Colonic mucosa (tissue), 4 donors: ENCODE results near the gene DDR1. TPM values are rescaled to one million over a fixed set of nuclear protein-coding genes. Genes with fewer than 3 reads are reported as not detected.

Experiments
- DNase-seq: peaks from one replicate; pipeline ENCODE4 v3.0.0-alpha.2; 2020
- H3K27ac ChIP-seq: fragments of 200-600 bp; one replicate; pipeline ENCODE4 v1.8.0; 2021
- H3K27me3 ChIP-seq: fragments of 200-600 bp; one replicate; pipeline ENCODE4 v1.8.0; 2021
- H3K36me3 ChIP-seq: fragments of 200-600 bp; one replicate; pipeline ENCODE4 v1.8.0; 2021
- H3K4me1 ChIP-seq: fragments of 200-600 bp; one replicate; pipeline ENCODE4 v1.8.0; 2021; ENCODE audit warnings: mild to moderate bottlenecking
- H3K4me3 ChIP-seq: fragments of 200-600 bp; one replicate; pipeline ENCODE4 v1.8.0; 2021
- H3K9ac ChIP-seq, 2 donors: one replicate each; pipeline ENCODE4 v1.7.0; 2013; ENCODE audit warnings: control low read depth in 2 of 2, low read depth in 2 of 2, low read length in 2 of 2
- H3K9me3 ChIP-seq: fragments of 200-600 bp; one replicate; pipeline ENCODE4 v1.8.0; 2021
- CTCF ChIP-seq: fragments of 200-600 bp; IDR thresholded peaks from one replicate; pipeline ENCODE4 v1.8.0; 2022; ENCODE audit warnings: antibody characterized with exemption, mild to moderate bottlenecking
- intact Hi-C: fragments of 100-400 bp; cut with DNase I; formaldehyde crosslinking; loops from one replicate; pipeline ENCODE4 v1.14.1; 2022
- total RNA-seq, 2 donors: library from RNA; stranded (reverse); fragmentation: NEBNext Ultra II Directional in 1 of 2; extraction: Animal tissue kit (Norgen Biotek cat#: 25700) in 1 of 2; gene quantifications; one replicate each; pipeline ENCODE4 v1.2.1, GENCODE V29; 2021
- donor health status: healthy.
- donor health status: DM: no; HTN: no; CAD: no.
- donor health status: DM: no; HTN: no; CAD: no.

Gene DDR1
- total RNA-seq, 2 donors from 2014 or later = 261 to 267 TPM

GRCh38 chr6:30884521-30885480, 482 bp downstream of the DDR1 start:
- no peaks in the 10 kb centered on the region for H3K27me3 ChIP-seq
- TF ChIP-seq CTCF = no peak
- H3K4me1 ChIP-seq = peaks cover 10% of the 10 kb centered on the region
- intact Hi-C loops = no loop called here
- H3K27ac ChIP-seq = peak overlapping the region; percentile 89
- H3K9me3 ChIP-seq = no peaks in the 10 kb centered on the region
- peak overlapping the region; percentile 75 for H3K4me3 ChIP-seq
- H3K36me3 ChIP-seq = no peaks in the 10 kb centered on the region
- DNase-seq = peak; percentile 66
- peak overlapping the region; percentile 58 to 98 for H3K9ac ChIP-seq

GRCh38 chr6:30885481-30885998, 1.2 kb downstream of the DDR1 start:
- H3K4me1 ChIP-seq = peaks cover 10% of the 10 kb centered on the region
- no peaks in the 10 kb centered on the region for H3K9me3 ChIP-seq
- no peaks in the 10 kb centered on the region for H3K36me3 ChIP-seq
- H3K4me3 ChIP-seq = peak overlapping the region; percentile 75
- TF ChIP-seq CTCF = no peak
- intact Hi-C loops = no loop called here
- no peaks in the 10 kb centered on the region for H3K27me3 ChIP-seq
- H3K27ac ChIP-seq = peak overlapping the region; percentile 89
- DNase-seq = peak; percentile 83
- H3K9ac ChIP-seq = peak overlapping the region; percentile 60 to 98

GRCh38 chr6:30885999-30886896, 1.9 kb downstream of the DDR1 start:
- H3K4me1 ChIP-seq = peaks cover 10% of the 10 kb centered on the region
- no peaks in the 10 kb centered on the region for H3K9me3 ChIP-seq
- peak overlapping the region; percentile 89 for H3K27ac ChIP-seq
- peak; percentile 74 for DNase-seq
- H3K27me3 ChIP-seq = no peaks in the 10 kb centered on the region
- TF ChIP-seq CTCF = no peak
- peak overlapping the region; percentile 75 for H3K4me3 ChIP-seq
- intact Hi-C loops = no loop called here
- H3K9ac ChIP-seq = peak overlapping the region; percentile 60 to 98
- H3K36me3 ChIP-seq = no peaks in the 10 kb centered on the region

GRCh38 chr6:30886897-30887255, 2.6 kb downstream of the DDR1 start:
- Histone ChIP-seq H3K27ac (no peak overlapping the region), H3K36me3 (peaks cover 2% of the 10 kb centered on the region), H3K4me1 (peaks cover 10% of the 10 kb centered on the region), H3K27me3 (no peaks in the 10 kb centered on the region), H3K9ac (peak overlapping the region; percentile 1 to 98), H3K9me3 (no peaks in the 10 kb centered on the region), H3K4me3 (no peak overlapping the region)
- no peak for DNase-seq
- intact Hi-C loops = no loop called here
- no peak for TF ChIP-seq CTCF
